ENCODE measurements around the gene TTC33.

TTC33 gene

GRCh38 chr5:40521108-40521785 is 234.5 kb downstream of the TTC33 start:
- no peak for DNase-seq (ENCODE audit: low read depth in 2 of 2)

- no peak for DNase-seq (ENCODE audit: low read depth in 2 of 2)
Observed at GRCh38 chr5:40518485-40518917, 237.3 kb downstream of the TTC33 start.

- DNase-seq (ENCODE audit: low read depth in 2 of 2), result no peak
Observed at GRCh38 chr5:40515476-40515875, 240.3 kb downstream of the TTC33 start.

- DNase-seq (ENCODE audit: low read depth in 2 of 2), result no peak
Observed at GRCh38 chr5:40514976-40515375, 240.8 kb downstream of the TTC33 start.

- DNase-seq (ENCODE audit: low read depth in 2 of 2), result no peak
Observed at GRCh38 chr5:40511801-40512200, 244.0 kb downstream of the TTC33 start.

- DNase-seq (ENCODE audit: low read depth in 2 of 2), result no peak
Observed at GRCh38 chr5:40507095-40507494, 248.7 kb downstream of the TTC33 start.

GRCh38 chr5:40505031-40505430 is 250.7 kb downstream of the TTC33 start:
- no peak for DNase-seq (ENCODE audit: low read depth in 2 of 2)

- DNase-seq (ENCODE audit: low read depth in 2 of 2), result no peak
Observed at GRCh38 chr5:40503439-40503838, 252.3 kb downstream of the TTC33 start.

GRCh38 chr5:40502736-40503135 is 253.0 kb downstream of the TTC33 start:
- DNase-seq (ENCODE audit: low read depth in 2 of 2), result no peak

GRCh38 chr5:40501711-40502444 is 253.9 kb downstream of the TTC33 start:
- no peak for DNase-seq (ENCODE audit: low read depth in 2 of 2)

- DNase-seq (ENCODE audit: low read depth in 2 of 2), result no peak
Observed at GRCh38 chr5:40499518-40500273, 256.1 kb downstream of the TTC33 start.

- no peak for DNase-seq (ENCODE audit: low read depth in 2 of 2)
Observed at GRCh38 chr5:40499007-40499406, 256.8 kb downstream of the TTC33 start.

- no peak for DNase-seq (ENCODE audit: low read depth in 2 of 2)
Observed at GRCh38 chr5:40497573-40497972, 258.2 kb downstream of the TTC33 start.

GRCh38 chr5:40495237-40495635 is 260.5 kb downstream of the TTC33 start:
- DNase-seq (ENCODE audit: low read depth in 2 of 2), result no peak

- DNase-seq (ENCODE audit: low read depth in 2 of 2), result no peak
Observed at GRCh38 chr5:40494631-40495236, 261.0 kb downstream of the TTC33 start.

- no peak for DNase-seq (ENCODE audit: low read depth in 2 of 2)
Observed at GRCh38 chr5:40492056-40492455, 263.7 kb downstream of the TTC33 start.

GRCh38 chr5:40491644-40492043 is 264.1 kb downstream of the TTC33 start:
- no peak for DNase-seq (ENCODE audit: low read depth in 2 of 2)

GRCh38 chr5:40490464-40491111 is 265.2 kb downstream of the TTC33 start:
- DNase-seq (ENCODE audit: low read depth in 2 of 2), result no peak

GRCh38 chr5:40489421-40489820 is 266.3 kb downstream of the TTC33 start:
- DNase-seq (ENCODE audit: low read depth in 2 of 2), result no peak

GRCh38 chr5:40486437-40487275 is 269.1 kb downstream of the TTC33 start:
- DNase-seq (ENCODE audit: low read depth in 2 of 2), result peak; percentile 15 to 27
